GM12878 (cell line): ENCODE results near the gene COPB1. TPM values are rescaled to one million over a fixed set of nuclear protein-coding genes. Genes with fewer than 3 reads are reported as not detected.

Experiments used
- ATAC-seq: fragments of 200-7000 bp; cut with Tn5 transposase; 3 replicates; pipeline ENCODE4 v1.9.1; 2020; ENCODE audit warnings: mild to moderate bottlenecking, moderate library complexity
- BruUV-seq: library from RNA; stranded (reverse); fragments of 400-500 nt; replicated peaks from 2 replicates; lab custom pipeline; 2021; lab: Mats Ljungman, UMichigan
- CTCF ChIA-PET: fragments of 300-600 bp; sonication (Branson Sonifier 250); formaldehyde crosslinking; extraction: SDS; loops from one replicate; lab custom pipeline; 2021; ENCODE audit warnings: inconsistent platforms; lab: Yijun Ruan, JAX
- POLR2A ChIA-PET: fragments of 350-600 bp; formaldehyde crosslinking; extraction: SDS; loops from one replicate; lab custom pipeline; 2021; ENCODE audit warnings: inconsistent platforms; lab: Charles Lee
- RAD21 ChIA-PET: fragments of 300-600 bp; sonication (Branson Sonifier 250); formaldehyde crosslinking; loops from one replicate; lab custom pipeline; 2023; ENCODE audit warnings: antibody characterized with exemption; ENCODE audit not compliant: unreplicated experiment; lab: Charles Lee
- SMC1A ChIA-PET: fragments of 300-600 bp; sonication (Branson Sonifier 250); formaldehyde crosslinking; loops from one replicate; lab custom pipeline; 2023; ENCODE audit not compliant: unreplicated experiment, uncharacterized antibody; lab: Charles Lee
- DNase-seq: peaks from one replicate; pipeline ENCODE4 v3.0.0-alpha.2; 2011; ENCODE audit warnings: low read depth, low spot score
- FAIRE-seq: peaks from 3 replicates; lab custom pipeline; 2011; peaks lifted over from hg19 to GRCh38; lab: Jason Lieb, UNC
- H2AFZ ChIP-seq: 2 replicates; pipeline ENCODE4 v1.6.0; 2011; ENCODE audit warnings: low read depth, low read length, control low read depth; ENCODE audit not compliant: control insufficient read depth
- H3K27ac ChIP-seq: 2 replicates; pipeline ENCODE4 v1.5.1; 2011; ENCODE audit warnings: control low read depth; ENCODE audit not compliant: control insufficient read depth, insufficient read depth
- H3K27me3 ChIP-seq, 2 experiments: replicated peaks in 1 of 2; 2 replicates each; pipeline versions ENCODE4 v1.6.0 to v1.6.1; 2011; ENCODE audit warnings: low read length in 1 of 2; ENCODE audit not compliant: control insufficient read depth in 2 of 2, insufficient read depth in 2 of 2
- H3K36me3 ChIP-seq, 2 experiments: 2 replicates each; pipeline ENCODE4 v1.5.1; 2011; ENCODE audit warnings: low read length in 1 of 2; ENCODE audit not compliant: control insufficient read depth in 2 of 2, insufficient read depth in 2 of 2
- H3K4me1 ChIP-seq: 2 replicates; pipeline ENCODE4 v1.6.1; 2011; ENCODE audit warnings: mild to moderate bottlenecking, low read length, moderate library complexity, mixed read lengths; ENCODE audit not compliant: control insufficient read depth, insufficient read depth
- H3K4me2 ChIP-seq: 2 replicates; pipeline ENCODE4 v1.6.0; 2011; ENCODE audit warnings: control low read depth; ENCODE audit not compliant: control insufficient read depth, insufficient read depth
- H3K4me3 ChIP-seq: fragments of 200-600 bp; sonication (generic); 2 replicates; pipeline ENCODE4 v1.5.1; 2016
- H3K79me2 ChIP-seq: 2 replicates; pipeline ENCODE4 v1.6.0; 2011; ENCODE audit warnings: low read length; ENCODE audit not compliant: control insufficient read depth, insufficient read depth
- H3K9ac ChIP-seq: 2 replicates; pipeline ENCODE4 v1.8.0; 2011; ENCODE audit warnings: low read length, control low read depth, mixed read lengths; ENCODE audit not compliant: control insufficient read depth, insufficient read depth
- H3K9me3 ChIP-seq: replicated peaks from 3 replicates; pipeline ENCODE4 v1.5.1; 2011; ENCODE audit warnings: mild to moderate bottlenecking, low read length; ENCODE audit not compliant: control insufficient read depth, insufficient read depth
- H4K20me1 ChIP-seq: 2 replicates; pipeline ENCODE4 v1.6.0; 2011; ENCODE audit not compliant: control insufficient read depth, insufficient read depth
- KLF5 ChIP-seq: fragments of 450-650 bp; IDR thresholded peaks from 2 replicates; pipeline ENCODE4 v1.6.1; 2014; ENCODE audit warnings: mild to moderate bottlenecking; ENCODE audit not compliant: partially characterized antibody
- NKRF ChIP-seq: fragments of 450-650 bp; conservative IDR thresholded peaks from 2 replicates; pipeline ENCODE4 v1.6.1; 2017; ENCODE audit warnings: mild to moderate bottlenecking, moderate library complexity
- POU2F2 ChIP-seq: IDR thresholded peaks from 3 replicates; pipeline ENCODE4 v1.6.1; 2011; ENCODE audit warnings: low read depth, mild to moderate bottlenecking, low read length, borderline replicate concordance
- ZBTB40 ChIP-seq: fragments of 450-650 bp; IDR thresholded peaks from 2 replicates; pipeline ENCODE4 v1.6.1; 2016; ENCODE audit warnings: mild to moderate bottlenecking, moderate library complexity, borderline replicate concordance
- ZNF274 ChIP-seq: IDR thresholded peaks from one replicate; pipeline ENCODE4 v1.8.0; 2011; ENCODE audit not compliant: insufficient read length, insufficient read depth
- WGBS: methylation state at CpG from one replicate; pipeline ENCODE4 v1.1.6; 2016; ENCODE audit warnings: low lambda C conversion rate; ENCODE audit not compliant: insufficient replicate concordance, insufficient coverage; ENCODE audit errors: missing lambda C conversion rate; 5-methylcytosine and 5-hydroxymethylcytosine counted together
- in situ Hi-C: fragments of 300-500 bp; cut with MboI; formaldehyde crosslinking; loops from 9 replicates; pipeline ENCODE4 v1.14.3; 2018; ENCODE audit warnings: mixed read lengths
- intact Hi-C: fragments of 100-400 bp; cut with micrococcal nuclease; formaldehyde crosslinking; loops from one replicate; pipeline ENCODE4 v1.14.2; 2022; ENCODE audit not compliant: unreplicated experiment
- polyA plus RNA-seq, 11 experiments: library from polyadenylated mRNA; depleted of rRNA in 4 of 11; unstranded in 6 of 11; stranded (reverse) in 5 of 11; fragments of >200 nt; fragmentation: Nextera tagmentation in 4 of 11; fragmentation: Illumina TruSeq in 1 of 11; extraction: Ambion mirVana in 4 of 11; extraction: Trizol in 1 of 11; gene quantifications; 1 replicate in 1 of 11; 2 replicates in 10 of 11; pipeline versions ENCODE4 v1.2.1 to v1.2.3, GENCODE V29; 2011 to 2016; ENCODE audit warnings: inconsistent platforms in 2 of 11, missing spikeins in 2 of 11, low read depth in 1 of 11
- total RNA-seq, 4 experiments: library from RNA; depleted of rRNA in 3 of 4; stranded (reverse); fragments of >200 nt in 3 of 4; fragmentation: Illumina TruSeq in 1 of 4; extraction: Trizol in 1 of 4; gene quantifications; 2 replicates each; pipeline versions ENCODE4 v1.2.1 to v1.2.3, GENCODE V29; 2013 to 2021

The COPB1 gene
- total and polyA plus RNA-seq, 10 of the 15 experiments (the other 5 are each of a cell fraction or from before 2014, with no cell fraction given), result 67.0 to 149 (median 109) TPM

- ChIA-PET RAD21 (no interaction called here), SMC1A (no interaction called here), CTCF (interaction anchor here (1.1 to 2.6 kb wide), 3 partner anchors 11 to 143 kb away, joined by 4 to 8 read pairs (median 5); no protein-coding TSS in a partner anchor), POLR2A (no interaction called here)
- Histone ChIP-seq H3K27me3 (no peaks in the 10 kb centered on the region), H2AFZ (no peak overlapping the region), H3K4me3 (no peak overlapping the region), H3K4me2 (no peak overlapping the region), H3K4me1 (peaks cover 5% of the 10 kb centered on the region; the same call in 1 of the 2 replicates), H3K9ac (no peak overlapping the region)
- no peak for FAIRE-seq
- BruUV-seq, result no TSS peak
- 88% methylated on average over 1 of the region's 1 CpG for WGBS
- in situ Hi-C loops, result no loop called here
- no peak for DNase-seq
- no peak for ATAC-seq
- no peak for TF ChIP-seq NKRF
- TF ChIP-seq ZNF274, result no peak
- no peak for TF ChIP-seq ZBTB40
- TF ChIP-seq POU2F2, result no peak
- no peak for TF ChIP-seq KLF5
- TF ChIP-seq, all 136 proteins: peak for 0
- Histone ChIP-seq H3K36me3 (no peaks in the 10 kb centered on the region), H3K79me2 (no peaks in the 10 kb centered on the region), H4K20me1 (no peaks in the 10 kb centered on the region), H3K9me3 (no peaks in the 10 kb centered on the region), H3K27ac (no peak overlapping the region)
- intact Hi-C loops, result no loop called here
These were observed 56.0 kb downstream of the COPB1 start for GRCh38 chr11:14443638-14444037.
